A549 (cell line): ENCODE data around the gene TAF7.
"Not testable (repeated sequence)": the region's sequence is repeated elsewhere in the genome, so short reads cannot be mapped to it uniquely, and the experiment has no call there.

ENCODE experiments used
- CTCF ChIP-seq: fragments of >200 bp; sonication (Bioruptor Twin); formaldehyde crosslinking; IDR thresholded peaks from 3 replicates; pipeline ENCODE4 v1.5.1; 2016
- EP300 ChIP-seq, 2 experiments: fragments of >200 bp; sonication (Bioruptor Twin); formaldehyde crosslinking; IDR thresholded peaks; 2 replicates in 1 of 2; 3 replicates in 1 of 2; pipeline ENCODE4 v1.6.1; 2016 to 2017
- MAFK ChIP-seq: fragments of 450-650 bp; IDR thresholded peaks from 2 replicates; pipeline ENCODE4 v1.6.1; 2014; ENCODE audit not compliant: partially characterized antibody

- not testable (repeated sequence) for TF ChIP-seq EP300 (IDR thresholded peaks at IDR 0.05); CTCF; MAFK
Measured at GRCh38 chr5:141332571-141332970, 12.0 kb upstream of the TAF7 start.
